Activated T-helper 1 cell treated with anti-CD3 and anti-CD28 coated beads, Interleukin-2, amount 50 U/mL, for 16 hours (primary cell): Measurements from ENCODE around the gene COX11.

Experiments
- DNase-seq, 2 donors: peaks; one replicate each; pipeline ENCODE4 v3.0.0-alpha.2; 2020; ENCODE audit warnings: low read depth in 1 of 2, low spot score in 1 of 2

COX11 gene

GRCh38 chr17:54967621-54968261 lies 713 bp downstream of the COX11 start:
- DNase-seq, result no peak

DNA sequence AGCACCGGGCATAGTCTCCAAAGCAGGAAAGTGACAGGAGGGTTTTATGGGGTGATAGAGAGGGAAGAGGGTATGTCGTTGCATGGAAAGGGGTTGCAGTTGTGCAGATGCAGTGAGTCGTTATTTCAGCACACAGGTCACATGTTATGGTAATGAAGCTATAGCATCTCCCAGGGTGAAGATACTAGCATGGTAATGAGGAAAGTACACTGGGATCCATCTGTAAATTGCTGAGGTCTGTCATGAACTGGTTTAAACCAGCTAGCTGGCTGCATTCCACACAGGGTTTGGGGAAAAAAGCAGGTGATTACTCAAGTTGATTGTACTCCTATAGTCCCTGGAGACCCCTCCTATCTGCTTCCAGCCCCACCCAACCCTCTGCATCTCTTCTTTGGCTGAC lies 11.7 kb downstream of the COX11 start:
- no peak for DNase-seq

GRCh38 chr17:54951286-54951685 lies 17.2 kb downstream of the COX11 start:
- no peak for DNase-seq

- no peak for DNase-seq
Observed at GRCh38 chr17:54950116-54950515, 18.3 kb downstream of the COX11 start.

DNA sequence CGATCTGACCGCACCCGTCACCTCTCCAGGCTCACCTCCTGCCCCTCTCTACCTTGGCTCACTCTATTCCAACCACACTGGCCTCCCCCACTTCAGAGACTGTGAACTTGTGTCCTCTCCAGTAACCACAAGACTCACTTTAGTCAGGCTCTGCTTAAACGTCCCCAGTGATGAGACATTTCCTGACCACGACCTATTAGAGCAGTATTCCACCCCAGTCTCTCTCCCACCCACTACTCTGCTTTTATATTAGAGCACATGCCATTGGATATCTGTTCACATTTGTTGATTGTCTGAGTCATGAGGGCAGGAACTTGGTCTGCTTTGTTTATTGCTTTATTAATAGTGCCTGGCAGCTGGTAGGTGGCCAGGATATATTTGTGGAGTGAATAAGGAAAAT lies 20.1 kb downstream of the COX11 start:
- no peak for DNase-seq

DNA sequence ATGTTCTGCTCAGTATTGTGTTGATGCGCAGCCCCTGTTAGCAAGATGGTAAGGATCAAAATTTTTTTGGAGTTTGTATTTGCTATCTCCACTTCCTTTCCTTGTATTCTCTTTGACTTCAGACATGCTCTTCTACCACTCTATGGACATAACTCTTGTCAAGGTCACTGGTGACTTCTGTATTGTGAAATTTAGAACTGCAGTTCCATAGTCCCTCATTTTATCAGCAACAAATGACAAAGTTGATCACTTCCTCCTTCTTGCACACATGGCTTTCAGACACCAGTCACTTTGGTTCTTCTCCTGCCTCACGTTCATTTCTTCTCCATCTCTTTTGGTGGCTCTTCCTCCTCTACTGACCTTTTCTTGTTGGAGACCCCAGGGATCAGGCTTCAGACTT lies 21.1 kb downstream of the COX11 start:
- no peak for DNase-seq

DNA sequence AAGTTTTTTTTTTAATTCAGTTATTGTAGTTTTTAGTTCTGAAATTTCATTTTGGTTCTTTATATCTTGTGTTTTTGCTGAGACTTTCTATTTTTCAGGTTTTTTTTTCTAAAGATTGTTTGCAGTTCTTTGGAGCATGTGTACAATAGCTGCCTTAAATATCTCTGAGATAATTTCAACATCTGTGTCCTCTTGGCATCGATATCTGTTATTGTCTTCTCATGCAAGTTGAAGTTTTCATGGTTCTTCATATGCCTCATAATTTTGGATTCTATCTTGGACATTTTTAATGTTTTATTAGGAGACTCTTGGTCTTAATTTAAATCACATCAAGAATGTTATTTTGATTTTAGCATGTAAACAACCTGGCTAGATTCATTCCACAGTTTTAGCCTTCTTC lies 22.8 kb downstream of the COX11 start:
- DNase-seq, result no peak

GRCh38 chr17:54945231-54945630 lies 23.2 kb downstream of the COX11 start:
- no peak for DNase-seq

DNA sequence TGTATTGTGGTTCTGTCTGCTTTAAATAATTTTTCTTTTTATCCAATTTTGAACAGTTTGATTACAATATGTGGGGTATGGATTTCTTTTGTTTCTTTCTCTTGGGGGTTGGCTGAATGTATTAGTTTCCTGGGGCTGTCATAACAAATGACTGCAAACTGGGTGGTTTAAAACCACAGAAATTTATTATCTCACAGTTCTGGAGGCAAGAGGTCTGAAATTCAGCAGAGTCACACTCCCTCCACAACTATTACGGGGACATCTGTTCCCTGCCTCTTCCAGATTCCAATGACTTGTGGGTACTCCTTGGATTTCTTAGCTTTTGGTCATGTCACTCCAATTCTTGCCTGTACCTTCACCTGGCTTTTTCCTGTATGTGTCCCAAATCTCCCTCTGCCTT lies 23.7 kb downstream of the COX11 start:
- no peak for DNase-seq

- no peak for DNase-seq
Observed at GRCh38 chr17:54941285-54941684, 27.2 kb downstream of the COX11 start.

- no peak for DNase-seq
Observed at GRCh38 chr17:54937426-54937825, 31.0 kb downstream of the COX11 start.

- DNase-seq, result no peak
Observed at GRCh38 chr17:54937018-54937417, 31.4 kb downstream of the COX11 start.

DNA sequence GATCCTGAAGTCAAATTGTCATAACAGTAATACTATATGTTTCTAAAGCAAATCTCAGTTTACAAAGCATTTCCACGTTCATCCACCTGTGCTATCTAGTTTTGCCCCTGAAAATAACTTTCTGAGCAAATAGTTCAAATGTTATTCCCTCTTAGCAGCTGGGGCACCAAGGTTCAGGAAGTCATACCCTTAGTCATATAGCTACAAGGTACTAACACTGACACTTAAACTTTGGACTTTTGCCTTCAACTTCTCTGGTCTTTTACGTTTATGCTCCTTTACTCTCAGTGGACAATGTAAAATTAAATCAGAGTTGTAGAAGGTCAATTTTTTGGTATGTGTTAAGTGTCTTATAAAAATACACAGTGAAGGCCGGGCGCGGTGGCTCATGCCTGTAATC lies 33.0 kb downstream of the COX11 start:
- no peak for DNase-seq

DNA sequence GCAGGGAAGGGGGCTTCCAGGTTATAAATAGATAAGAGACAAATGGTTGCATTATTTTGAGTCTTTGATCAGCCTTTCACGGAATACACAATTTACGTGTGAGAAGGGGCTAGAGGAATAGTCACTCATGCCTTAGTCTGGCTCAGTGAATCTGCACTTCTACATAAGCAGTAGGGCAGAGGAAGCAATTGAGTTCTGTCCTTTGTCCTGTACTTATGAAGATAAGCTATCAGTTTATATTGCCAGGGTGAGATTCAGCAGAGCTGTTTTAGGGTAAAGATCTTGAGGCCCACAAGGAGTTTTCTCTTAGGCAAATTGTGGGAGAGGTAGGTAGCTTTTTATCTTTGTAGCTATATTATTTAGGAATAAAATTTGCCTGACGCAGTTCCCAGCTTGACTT lies 34.5 kb downstream of the COX11 start:
- DNase-seq, result no peak

DNA sequence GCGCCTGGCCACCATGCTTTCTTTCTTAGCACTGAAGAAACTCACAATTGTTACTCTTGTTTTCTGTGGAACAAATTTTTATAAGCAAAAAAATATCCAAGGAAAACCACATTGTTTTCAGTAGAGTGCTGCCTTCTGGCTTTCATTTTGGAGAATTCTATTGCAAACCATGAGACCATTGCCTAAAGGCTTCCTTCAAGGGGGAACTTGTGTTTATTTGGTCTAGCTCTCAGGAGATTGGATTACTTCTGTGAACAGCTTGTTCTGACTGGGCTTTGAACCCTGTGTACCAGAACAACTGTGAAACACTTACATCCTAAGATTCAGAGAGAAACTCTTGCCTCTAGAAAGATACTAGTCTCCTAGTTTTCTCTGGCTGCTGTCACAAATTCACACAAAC lies 35.7 kb downstream of the COX11 start:
- DNase-seq, result no peak

DNA sequence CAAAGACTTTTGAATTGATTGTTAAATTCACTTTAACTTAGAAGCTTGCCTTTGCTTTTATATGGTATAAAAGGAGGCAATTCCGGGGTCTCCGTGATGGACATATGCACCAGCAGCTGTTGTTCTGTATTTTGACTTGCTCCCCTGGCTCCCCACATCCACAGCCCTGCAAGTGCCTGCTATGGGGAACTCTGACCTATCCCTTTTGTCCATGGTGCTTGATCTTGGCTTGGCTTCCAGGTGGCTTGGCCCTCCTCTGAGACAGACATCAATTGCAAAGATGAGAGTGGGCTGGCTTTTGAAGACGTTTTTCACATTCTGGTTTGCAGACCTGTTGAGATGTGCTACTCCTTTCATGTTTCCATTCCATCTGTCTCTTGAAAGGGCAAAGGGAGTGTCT lies 40.9 kb downstream of the COX11 start:
- DNase-seq, result no peak

- no peak for DNase-seq
Observed at GRCh38 chr17:54924405-54924804, 44.0 kb downstream of the COX11 start.

- no peak for DNase-seq
Observed at GRCh38 chr17:54920819-54921218, 47.6 kb downstream of the COX11 start.

GRCh38 chr17:54919425-54919824 lies 49.0 kb downstream of the COX11 start:
- DNase-seq, result no peak

- no peak for DNase-seq
Observed at GRCh38 chr17:54916721-54917120, 51.7 kb downstream of the COX11 start.
